SJCRH30 (cell line): Measurements from ENCODE around the gene TXNRD3. TPM values are rescaled to one million over a fixed set of nuclear protein-coding genes. Genes with fewer than 3 reads are reported as not detected.

Source experiments
- DNase-seq, 2 experiments: peaks; one replicate each; pipeline ENCODE4 v3.0.0-alpha.2; 2015 to 2020
- H3K27ac ChIP-seq: fragments of 250-450 bp; sonication (Bioruptor Pico); 2 replicates; pipeline ENCODE4 v1.5.1; 2020; ENCODE audit warnings: mild to moderate bottlenecking, moderate library complexity
- H3K27me3 ChIP-seq: fragments of 250-450 bp; sonication (Bioruptor Pico); 2 replicates; pipeline ENCODE4 v1.5.1; 2020; ENCODE audit warnings: mild to moderate bottlenecking, moderate library complexity
- H3K36me3 ChIP-seq: fragments of 250-450 bp; sonication (Bioruptor Pico); 2 replicates; pipeline ENCODE4 v1.5.1; 2020; ENCODE audit warnings: mild to moderate bottlenecking, moderate library complexity
- H3K4me1 ChIP-seq: fragments of 250-450 bp; sonication (Bioruptor Pico); 2 replicates; pipeline ENCODE4 v1.5.1; 2020; ENCODE audit warnings: mild to moderate bottlenecking, moderate library complexity
- H3K4me3 ChIP-seq: fragments of 250-450 bp; sonication (Bioruptor Pico); 2 replicates; pipeline ENCODE4 v1.5.1; 2020; ENCODE audit warnings: mild to moderate bottlenecking, moderate library complexity
- H3K9me3 ChIP-seq: fragments of 250-450 bp; sonication (Bioruptor Pico); replicated peaks from 2 replicates; pipeline ENCODE4 v1.5.1; 2020; ENCODE audit warnings: mild to moderate bottlenecking, moderate library complexity
- total RNA-seq: library from RNA; depleted of rRNA; stranded (reverse); fragments of >200 nt; shearing (Covaris generic); gene quantifications from 2 replicates; pipeline ENCODE4 v1.2.3, GENCODE V29; 2014

The TXNRD3 gene
- total RNA-seq, 1 experiment from 2014 or later = 2.3 TPM

- H3K36me3 ChIP-seq = no peaks in the 10 kb centered on the region
- peaks cover 7% of the 10 kb centered on the region; the same call in 1 of the 2 replicates for H3K27me3 ChIP-seq
- no peak for DNase-seq
- no peaks in the 10 kb centered on the region for H3K9me3 ChIP-seq
- H3K27ac ChIP-seq = no peak overlapping the region
- H3K4me3 ChIP-seq = no peak overlapping the region
- peaks cover 8% of the 10 kb centered on the region; the same call in 1 of the 2 replicates for H3K4me1 ChIP-seq
Measured at GRCh38 chr3:126679831-126680666, 25.1 kb upstream of the TXNRD3 start.

- Histone ChIP-seq H3K4me3 (no peak overlapping the region), H3K27ac (no peak overlapping the region), H3K27me3 (peaks cover 7% of the 10 kb centered on the region; the same call in 1 of the 2 replicates), H3K4me1 (peaks cover 1% of the 10 kb centered on the region; the same call in 1 of the 2 replicates), H3K9me3 (no peaks in the 10 kb centered on the region), H3K36me3 (no peaks in the 10 kb centered on the region)
- DNase-seq = peak; percentile 77 to 89
Measured at GRCh38 chr3:126679318-126679751, 24.4 kb upstream of the TXNRD3 start.

- Histone ChIP-seq H3K9me3 (no peaks in the 10 kb centered on the region), H3K36me3 (no peaks in the 10 kb centered on the region), H3K4me3 (no peak overlapping the region), H3K4me1 (no peaks in the 10 kb centered on the region), H3K27me3 (peaks cover 7% of the 10 kb centered on the region; the same call in 1 of the 2 replicates), H3K27ac (no peak overlapping the region)
- peak in 1 of 2 experiments; percentile 34 for DNase-seq
Measured at GRCh38 chr3:126678693-126679317, 23.9 kb upstream of the TXNRD3 start.

- DNase-seq = no peak
- Histone ChIP-seq H3K4me3 (no peak overlapping the region), H3K9me3 (no peaks in the 10 kb centered on the region), H3K4me1 (no peaks in the 10 kb centered on the region), H3K27me3 (peaks cover 7% of the 10 kb centered on the region; the same call in 1 of the 2 replicates), H3K36me3 (no peaks in the 10 kb centered on the region), H3K27ac (no peak overlapping the region)
Measured at GRCh38 chr3:126677862-126678503, 23.1 kb upstream of the TXNRD3 start.

- H3K4me1 ChIP-seq = no peaks in the 10 kb centered on the region
- DNase-seq = no peak
- no peaks in the 10 kb centered on the region for H3K9me3 ChIP-seq
- H3K36me3 ChIP-seq = no peaks in the 10 kb centered on the region
- peaks cover 7% of the 10 kb centered on the region; the same call in 1 of the 2 replicates for H3K27me3 ChIP-seq
- H3K4me3 ChIP-seq = no peak overlapping the region
- H3K27ac ChIP-seq = no peak overlapping the region
Measured at GRCh38 chr3:126676919-126677705, 22.2 kb upstream of the TXNRD3 start.

- H3K27me3 ChIP-seq = peaks cover 2% of the 10 kb centered on the region; the same call in 1 of the 2 replicates
- no peak for DNase-seq
- no peaks in the 10 kb centered on the region for H3K4me1 ChIP-seq
- H3K36me3 ChIP-seq = no peaks in the 10 kb centered on the region
- no peak overlapping the region for H3K4me3 ChIP-seq
- no peaks in the 10 kb centered on the region for H3K9me3 ChIP-seq
- H3K27ac ChIP-seq = no peak overlapping the region
Measured at GRCh38 chr3:126672741-126673140, 17.8 kb upstream of the TXNRD3 start.

GRCh38 chr3:126672340-126672739 lies 17.4 kb upstream of the TXNRD3 start:
- Histone ChIP-seq H3K4me1 (no peaks in the 10 kb centered on the region), H3K27me3 (no peaks in the 10 kb centered on the region), H3K27ac (no peak overlapping the region), H3K36me3 (no peaks in the 10 kb centered on the region), H3K9me3 (no peaks in the 10 kb centered on the region), H3K4me3 (no peak overlapping the region)
- no peak for DNase-seq

GRCh38 chr3:126671521-126671920 lies 16.6 kb upstream of the TXNRD3 start:
- H3K4me3 ChIP-seq = no peak overlapping the region
- no peaks in the 10 kb centered on the region for H3K4me1 ChIP-seq
- no peak overlapping the region for H3K27ac ChIP-seq
- H3K36me3 ChIP-seq = no peaks in the 10 kb centered on the region
- no peaks in the 10 kb centered on the region for H3K27me3 ChIP-seq
- no peak for DNase-seq
- no peaks in the 10 kb centered on the region for H3K9me3 ChIP-seq

GRCh38 chr3:126668450-126669401 lies 13.8 kb upstream of the TXNRD3 start:
- H3K27me3 ChIP-seq = peaks cover 6% of the 10 kb centered on the region; the same call in 1 of the 2 replicates
- no peak overlapping the region for H3K4me3 ChIP-seq
- no peaks in the 10 kb centered on the region for H3K36me3 ChIP-seq
- no peaks in the 10 kb centered on the region for H3K9me3 ChIP-seq
- DNase-seq = no peak
- H3K27ac ChIP-seq = no peak overlapping the region
- H3K4me1 ChIP-seq = no peaks in the 10 kb centered on the region

- Histone ChIP-seq H3K4me3 (no peak overlapping the region), H3K27me3 (peaks cover 9% of the 10 kb centered on the region; the same call in 1 of the 2 replicates), H3K4me1 (no peaks in the 10 kb centered on the region), H3K9me3 (no peaks in the 10 kb centered on the region), H3K27ac (no peak overlapping the region), H3K36me3 (no peaks in the 10 kb centered on the region)
- no peak for DNase-seq
Measured at GRCh38 chr3:126667631-126668449, 12.9 kb upstream of the TXNRD3 start.

- no peak for DNase-seq
- Histone ChIP-seq H3K4me1 (no peaks in the 10 kb centered on the region), H3K27ac (no peak overlapping the region), H3K9me3 (no peaks in the 10 kb centered on the region), H3K27me3 (peaks cover 9% of the 10 kb centered on the region; the same call in 1 of the 2 replicates), H3K4me3 (no peak overlapping the region), H3K36me3 (no peaks in the 10 kb centered on the region)
Measured at GRCh38 chr3:126666658-126667528, 12.0 kb upstream of the TXNRD3 start.
